Measurements from ENCODE around the gene DUSP7.
A peak's percentile ranks its signal among the peaks of the same experiment; 100 is the strongest.

DUSP7 gene

GRCh38 chr3:52056521-52056967, at the start of gene DUSP7:
Gene DUSP7 (minus strand): TSS chr3:52056571. CDS start chr3:52056366, 205 bp downstream.
- peak; percentile 83 for DNase-seq (ENCODE audit: low spot score)

GRCh38 chr3:52104684-52105640, 48.6 kb upstream of the DUSP7 start:
- DNase-seq (ENCODE audit: low spot score): no peak

GRCh38 chr3:52102934-52103333, 46.6 kb upstream of the DUSP7 start:
- no peak for DNase-seq (ENCODE audit: low spot score)

GRCh38 chr3:52099001-52099401, 42.6 kb upstream of the DUSP7 start:
- no peak for DNase-seq (ENCODE audit: low spot score)

- no peak for DNase-seq (ENCODE audit: low spot score)
Observed at GRCh38 chr3:52097851-52098507, 41.6 kb upstream of the DUSP7 start.

- DNase-seq (ENCODE audit: low spot score): no peak
Observed at GRCh38 chr3:52095990-52096775, 39.8 kb upstream of the DUSP7 start.

GRCh38 chr3:52094571-52095485, 38.5 kb upstream of the DUSP7 start:
- peak; percentile 75 for DNase-seq (ENCODE audit: low spot score)

- DNase-seq (ENCODE audit: low spot score): no peak
Observed at GRCh38 chr3:52093756-52094545, 37.6 kb upstream of the DUSP7 start.

- DNase-seq (ENCODE audit: low spot score): no peak
Observed at GRCh38 chr3:52092891-52093290, 36.5 kb upstream of the DUSP7 start.

GRCh38 chr3:52092271-52092660, 35.9 kb upstream of the DUSP7 start:
- DNase-seq (ENCODE audit: low spot score): no peak

- peak; percentile 78 for DNase-seq (ENCODE audit: low spot score)
Observed at GRCh38 chr3:52091586-52092270, 35.4 kb upstream of the DUSP7 start.

- no peak for DNase-seq (ENCODE audit: low spot score)
Observed at GRCh38 chr3:52090933-52091468, 34.6 kb upstream of the DUSP7 start.

GRCh38 chr3:52090131-52090932, 34.0 kb upstream of the DUSP7 start:
- no peak for DNase-seq (ENCODE audit: low spot score)

GRCh38 chr3:52089691-52090090, 33.3 kb upstream of the DUSP7 start:
- no peak for DNase-seq (ENCODE audit: low spot score)

GRCh38 chr3:52088445-52089367, 32.3 kb upstream of the DUSP7 start:
- DNase-seq (ENCODE audit: low spot score): no peak

GRCh38 chr3:52087731-52088130, 31.4 kb upstream of the DUSP7 start:
- no peak for DNase-seq (ENCODE audit: low spot score)

GRCh38 chr3:52086976-52087663, 30.7 kb upstream of the DUSP7 start:
- DNase-seq (ENCODE audit: low spot score): no peak
